Fibroblast of skin of right quadriceps (primary cell): Measurements from ENCODE around the gene SYNPO2.

ENCODE experiments used
- DNase-seq: peaks from one replicate; pipeline ENCODE4 v3.0.0-alpha.2; 2013

Gene SYNPO2

DNA sequence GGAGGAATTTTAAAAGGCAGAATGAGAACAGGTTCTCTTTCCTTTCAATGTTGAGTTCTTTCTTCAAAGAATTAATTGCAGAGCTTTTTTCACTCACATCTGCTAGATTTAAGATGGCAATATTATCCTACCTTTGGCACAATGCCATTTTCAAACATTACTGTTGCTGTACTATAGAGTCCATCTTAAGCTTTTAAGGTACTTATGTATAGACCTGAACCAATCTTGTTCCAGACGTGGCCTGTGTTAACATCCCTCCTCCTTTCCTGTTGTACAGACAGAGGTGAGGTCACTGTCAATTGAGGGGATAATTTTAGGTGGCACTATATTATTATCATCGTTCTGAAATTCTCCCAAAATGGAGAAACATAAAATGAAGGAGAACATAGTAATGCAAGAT, 194.0 kb downstream of the SYNPO2 start:
- no peak for DNase-seq

DNA sequence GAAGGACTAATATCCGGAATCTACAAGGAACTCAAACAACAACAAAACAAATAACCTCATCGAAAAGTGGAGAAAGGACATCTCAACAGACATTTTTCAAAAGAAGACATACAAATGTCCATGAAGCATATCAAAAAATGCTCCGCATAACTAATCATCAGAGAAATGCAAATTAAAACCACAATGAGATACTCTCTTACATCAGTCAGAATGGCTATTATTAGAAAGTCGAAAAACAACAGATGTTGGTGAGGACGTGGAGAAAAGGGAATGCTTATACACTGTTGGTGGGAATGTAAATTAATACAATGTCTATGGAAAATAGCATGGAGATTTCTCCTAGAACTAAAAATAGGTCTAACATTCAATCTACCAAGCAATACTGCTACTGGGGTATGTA, 195.9 kb downstream of the SYNPO2 start:
- no peak for DNase-seq

DNA sequence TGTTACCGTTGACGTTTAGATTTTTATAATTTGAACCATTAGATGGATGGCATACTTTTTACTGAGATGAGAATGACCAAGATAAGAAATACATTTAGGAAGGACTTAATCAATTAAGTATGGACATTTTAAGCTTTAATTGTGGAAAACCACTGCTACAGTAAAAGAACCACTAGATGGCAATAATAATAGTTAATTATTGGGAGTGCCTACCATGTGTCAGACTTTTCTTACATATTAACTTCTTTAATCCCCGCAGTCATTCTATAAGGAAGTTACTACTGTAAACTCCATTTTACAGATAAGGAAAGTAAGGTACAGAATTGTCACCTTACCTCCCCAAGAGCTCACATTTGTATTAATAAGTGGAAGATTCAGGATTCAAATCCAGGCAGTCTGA, 198.5 kb downstream of the SYNPO2 start:
- no peak for DNase-seq

DNA sequence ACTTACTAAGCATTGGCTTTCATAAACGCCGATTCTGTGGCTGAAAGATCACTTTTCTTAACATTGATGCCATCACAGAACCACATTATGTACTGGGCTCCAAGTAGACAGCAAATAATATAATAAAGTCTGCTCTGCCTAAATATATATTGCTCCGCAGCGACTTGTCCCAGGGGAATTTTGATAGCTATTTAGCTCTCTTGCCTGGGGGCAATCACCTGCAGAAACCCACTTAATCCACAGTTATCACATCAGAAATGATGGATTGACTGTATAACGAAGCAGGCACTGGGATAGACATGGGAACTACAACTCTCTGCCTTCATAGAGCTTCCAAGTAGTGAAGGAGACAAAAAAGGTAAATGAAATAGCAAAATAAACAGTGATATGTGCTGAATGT, 199.0 kb downstream of the SYNPO2 start:
- no peak for DNase-seq

DNA sequence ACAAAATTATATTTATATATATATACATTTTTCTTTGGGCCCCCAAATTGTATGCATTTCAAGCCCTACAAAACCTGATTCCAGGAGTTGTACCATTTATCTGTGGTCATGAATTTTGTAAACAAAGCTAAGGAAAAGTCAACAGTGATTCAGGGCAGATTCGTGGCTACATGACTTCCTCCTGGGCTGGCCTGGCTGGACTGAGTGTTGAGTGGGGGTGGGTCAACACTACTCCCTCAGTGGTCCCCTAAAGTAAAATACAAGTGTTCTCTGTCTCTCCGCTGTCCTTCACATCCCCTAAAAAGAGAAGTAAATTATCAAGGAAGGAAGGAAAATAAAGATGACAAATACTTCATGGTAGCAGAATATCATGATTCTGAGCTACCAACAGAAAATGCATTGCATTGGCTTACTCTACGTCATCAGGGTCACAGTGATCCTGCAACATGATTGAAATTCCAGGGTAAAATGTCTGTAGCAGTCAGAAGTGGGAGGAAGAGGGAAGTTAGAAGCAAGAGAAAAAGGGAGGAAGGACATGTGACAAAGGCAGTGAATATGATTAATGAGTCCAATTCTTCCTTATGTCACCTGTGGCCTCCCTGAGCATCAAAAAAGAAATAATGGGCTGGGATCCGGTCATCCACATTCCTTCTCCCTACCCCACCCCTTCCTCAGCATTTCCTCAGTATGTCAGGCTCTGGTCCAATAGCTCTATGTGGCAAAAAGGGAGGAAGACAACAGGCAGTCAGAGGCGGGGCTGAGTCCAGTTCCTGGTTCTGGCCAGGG, 204.6 kb downstream of the SYNPO2 start:
- no peak for DNase-seq

DNA sequence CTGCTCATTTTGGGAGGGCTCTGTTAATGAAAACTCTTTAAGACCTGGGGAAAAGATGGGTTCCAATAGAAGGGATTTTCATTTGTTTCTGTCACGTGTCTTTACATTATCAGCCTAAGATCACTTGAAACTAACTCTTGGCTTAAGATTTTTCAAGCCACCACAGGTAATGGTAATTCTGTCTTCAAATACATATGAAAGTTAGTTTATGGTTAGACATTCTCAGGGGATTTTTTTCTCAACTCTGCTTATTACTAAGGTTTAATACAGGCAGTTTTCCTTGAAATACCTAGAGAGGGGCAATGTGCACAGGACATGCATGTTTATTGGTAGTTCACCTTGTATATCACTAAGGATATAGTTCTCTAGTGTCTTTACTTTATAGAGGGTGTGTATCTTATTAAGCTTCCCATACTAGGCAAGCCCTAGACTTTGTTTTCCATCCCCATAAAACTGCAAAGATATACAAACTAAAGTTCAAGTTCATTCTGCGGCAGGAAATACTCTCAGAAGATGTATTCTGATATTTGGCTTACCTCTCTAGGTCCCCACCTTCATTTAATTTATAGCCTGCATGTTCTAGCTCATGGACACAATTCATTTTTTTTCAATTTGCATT, 208.7 kb downstream of the SYNPO2 start:
- DNase-seq: no peak

DNA sequence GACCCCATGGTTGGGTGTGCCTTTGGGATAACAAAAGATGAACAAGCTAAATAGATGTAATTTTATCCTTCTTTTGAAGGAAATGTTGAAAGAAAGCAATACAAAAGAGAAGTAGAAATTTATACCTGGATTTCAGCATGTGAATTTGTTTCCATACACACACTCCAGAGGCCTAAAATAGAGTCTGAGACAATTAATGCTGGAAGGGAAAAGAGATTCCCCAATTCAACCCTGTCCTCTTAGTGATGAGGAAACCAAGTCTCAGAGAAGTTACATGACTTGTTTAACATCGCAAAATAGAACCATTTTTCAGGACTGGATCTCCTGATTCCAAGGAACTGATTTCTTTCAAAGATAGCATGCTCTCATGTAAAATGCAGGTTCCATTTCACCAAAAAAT, 209.7 kb downstream of the SYNPO2 start:
- no peak for DNase-seq

DNA sequence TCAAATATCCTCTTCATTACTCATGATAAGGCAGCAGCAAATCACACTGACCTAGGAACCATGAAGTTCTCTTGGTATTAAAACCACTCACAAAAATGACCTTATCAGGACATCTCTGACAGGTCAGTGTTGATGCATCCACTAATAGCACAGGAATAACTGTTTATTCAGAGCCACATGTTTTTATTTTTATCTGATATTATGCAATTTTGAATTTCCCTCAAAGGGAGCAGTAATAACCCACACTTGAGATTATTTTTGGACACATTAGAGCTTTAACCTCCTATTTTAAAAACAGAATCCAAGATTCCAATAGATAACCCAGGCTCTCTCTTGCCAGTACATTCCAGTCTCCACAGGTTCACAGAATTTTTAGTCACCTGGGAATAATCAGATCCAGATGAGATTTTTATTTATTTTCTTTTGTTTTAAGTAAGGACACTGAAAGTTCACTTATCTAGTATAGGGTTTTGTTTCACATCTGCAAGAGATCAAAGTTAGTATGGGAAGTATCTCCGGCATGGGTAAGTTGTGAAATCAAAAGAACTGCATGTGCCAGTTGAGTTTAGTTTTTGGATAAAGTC, 210.7 kb downstream of the SYNPO2 start:
- DNase-seq: peak; percentile 63

DNA sequence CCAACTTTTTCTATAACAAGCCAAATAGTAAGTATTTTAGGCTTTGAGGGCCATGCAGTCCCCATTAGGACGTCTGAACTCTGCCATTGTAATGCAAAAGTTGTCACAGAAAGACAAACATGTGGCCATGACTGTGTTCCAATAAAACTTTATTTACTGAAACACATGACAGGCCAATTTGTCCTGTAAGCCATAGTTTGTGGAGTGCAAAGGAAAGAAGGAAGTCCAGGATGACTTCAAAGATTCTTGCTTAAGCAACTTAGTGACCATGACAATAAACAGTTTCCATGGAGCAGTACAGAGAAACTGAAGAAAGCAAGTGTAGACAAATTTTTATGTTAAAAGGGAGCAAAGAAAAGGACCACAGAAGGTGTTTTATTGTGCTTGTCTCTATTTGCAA, 212.0 kb downstream of the SYNPO2 start:
- DNase-seq: no peak

DNA sequence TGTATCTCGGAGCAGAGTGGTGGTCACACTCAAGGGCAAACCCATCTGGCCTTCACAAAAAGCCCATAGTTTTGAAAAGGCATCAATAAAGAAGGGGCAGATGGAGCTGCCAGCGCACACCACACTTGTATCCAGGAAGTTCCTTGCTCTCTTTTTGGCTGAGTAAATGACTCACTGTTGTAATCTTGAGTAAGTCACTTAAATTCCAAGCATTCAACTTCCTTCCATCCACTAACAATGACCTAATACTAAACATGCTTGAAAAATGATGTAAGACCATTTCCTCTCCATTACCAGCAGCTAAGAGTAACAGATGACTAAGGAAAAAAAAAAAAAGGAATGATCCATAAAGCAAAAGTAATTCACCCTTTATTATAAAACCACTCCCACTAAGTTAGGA, 214.6 kb downstream of the SYNPO2 start:
- peak; percentile 98 for DNase-seq

DNA sequence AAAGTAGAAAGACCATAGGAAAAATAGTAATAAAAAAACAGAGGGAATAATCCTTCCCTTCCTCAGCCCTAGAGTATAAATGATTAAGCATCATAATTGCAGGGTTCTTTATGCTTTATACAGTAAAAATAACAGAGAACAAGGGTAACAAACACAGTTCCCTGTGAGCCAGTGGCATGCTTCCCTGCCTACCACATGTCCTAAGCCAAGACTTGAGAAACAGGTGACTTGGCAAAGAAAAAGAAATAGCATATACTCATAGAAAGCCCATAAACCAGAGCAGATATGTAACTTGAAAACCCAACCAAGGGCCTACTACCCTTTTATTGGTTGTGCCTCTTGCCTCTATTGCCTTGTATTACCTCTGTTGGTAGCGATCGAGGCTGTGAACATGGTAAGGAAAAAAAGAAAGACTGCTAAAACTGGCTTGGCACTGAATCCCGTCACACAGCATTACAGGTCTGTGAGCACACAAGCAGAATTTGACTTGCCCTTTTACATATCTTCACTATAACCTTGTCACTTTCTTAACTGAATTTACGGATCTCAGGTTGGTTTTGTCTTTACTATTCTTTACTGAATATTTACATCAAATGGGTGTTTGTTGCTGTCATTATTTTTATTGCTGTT, 216.1 kb downstream of the SYNPO2 start:
- no peak for DNase-seq

DNA sequence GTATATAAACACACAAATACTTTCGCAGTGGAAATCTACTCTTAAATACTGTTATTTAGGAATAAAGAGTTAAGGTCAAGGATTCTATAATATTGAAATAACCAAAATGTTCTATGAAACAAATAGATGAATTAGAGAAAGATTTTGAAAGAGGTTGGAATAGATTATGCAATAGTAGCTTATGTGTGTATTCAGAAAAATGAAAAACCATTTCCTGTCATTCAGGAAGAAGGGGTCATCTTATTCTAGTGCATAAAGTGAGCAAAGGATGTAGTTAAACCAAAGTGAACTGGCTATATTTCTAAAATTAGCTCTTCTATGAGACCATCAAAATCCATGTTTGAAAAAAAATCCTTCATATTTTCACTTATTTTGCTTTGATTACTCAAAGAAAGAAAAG, 217.0 kb downstream of the SYNPO2 start:
- DNase-seq: no peak

DNA sequence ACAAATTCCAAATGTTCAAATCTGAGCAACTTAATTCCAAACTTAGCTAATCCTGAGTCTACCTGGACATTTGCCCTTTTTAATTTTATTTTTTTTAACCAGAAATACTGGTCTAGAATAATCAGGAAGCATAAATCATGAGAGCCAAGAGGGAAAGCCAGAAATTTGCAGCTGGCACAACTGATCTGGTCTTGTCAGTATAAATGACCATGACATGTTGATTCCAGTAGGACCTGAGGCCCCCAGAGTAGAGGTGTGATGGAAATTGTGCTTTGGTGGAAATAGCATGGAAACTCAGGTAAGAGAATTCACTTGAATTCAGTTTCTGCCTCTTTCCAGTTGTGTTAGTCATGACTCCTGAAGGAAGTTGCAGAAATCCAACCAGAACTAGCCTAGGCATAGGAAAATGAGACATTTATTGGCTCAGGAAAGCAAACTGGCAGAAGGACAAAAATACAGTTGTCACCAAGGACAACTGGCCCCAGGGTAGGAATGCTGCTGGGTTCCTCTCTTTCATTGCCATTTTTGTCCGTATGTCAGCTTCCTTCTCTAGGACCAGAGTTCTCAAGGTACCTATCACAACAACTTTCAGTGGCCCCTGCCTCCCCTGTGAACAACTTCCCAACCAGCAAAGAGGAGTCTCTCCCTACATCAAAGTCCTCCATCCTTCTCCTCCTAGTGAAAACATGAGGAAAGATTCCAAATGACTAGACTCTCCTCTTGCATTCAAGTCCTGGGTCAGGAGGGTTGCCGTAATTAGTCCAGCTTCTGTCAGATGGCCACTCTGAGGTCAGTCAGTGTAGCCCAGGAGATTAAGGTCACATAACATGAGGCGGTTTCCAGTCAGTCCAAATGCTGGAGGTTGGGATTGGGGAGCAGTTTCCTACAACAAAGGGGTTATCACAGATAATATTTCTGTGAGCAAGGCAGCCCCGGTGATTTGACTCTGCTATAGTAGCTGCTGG, 217.7 kb downstream of the SYNPO2 start:
- no peak for DNase-seq

DNA sequence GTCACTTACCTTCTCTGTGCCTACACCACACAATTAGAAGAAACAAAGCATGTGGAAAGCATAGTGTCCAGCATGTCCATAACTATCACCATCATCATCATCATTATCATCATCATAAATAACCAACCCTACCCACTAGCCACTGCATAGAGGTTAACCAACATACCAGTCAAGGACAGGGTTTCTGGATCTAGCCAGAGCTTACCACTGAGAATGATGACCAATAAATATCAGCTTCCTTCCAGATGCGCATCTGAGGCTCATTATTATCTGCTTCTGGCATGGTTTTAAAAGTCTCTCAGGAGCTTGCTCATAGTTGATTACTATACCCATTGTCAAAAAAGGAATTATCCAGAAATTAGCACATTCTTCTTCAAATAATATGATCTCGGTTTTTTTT, 221.5 kb downstream of the SYNPO2 start:
- DNase-seq: no peak
